ENCODE data around the gene BIRC5. TPM values are rescaled to one million over a fixed set of nuclear protein-coding genes. Genes with fewer than 3 reads are reported as not detected.

Gene BIRC5
- total RNA-seq, 2 donors from 2014 or later = 87.4 to 106 TPM

GRCh38 chr17:78271419-78272170 lies 57.5 kb downstream of the BIRC5 start:
- Mint-ChIP-seq H3K36me3 (no peaks in the 10 kb centered on the region), H3K9me3 (no peaks in the 10 kb centered on the region), H3K27ac (peak overlapping the region; percentile 68 to 82)
- no peak for DNase-seq (ENCODE audit: low spot score in 2 of 2)
- no peak for ATAC-seq

GRCh38 chr17:78272181-78272913 lies 58.3 kb downstream of the BIRC5 start:
- ATAC-seq (peak; percentile 76 to 92), DNase-seq (ENCODE audit: low spot score in 2 of 2) (peak in 1 of 2 donors; percentile 41)
- peak overlapping the region in 1 of 2 donors; percentile 68 for H3K27ac Mint-ChIP-seq
- H3K9me3 Mint-ChIP-seq = no peaks in the 10 kb centered on the region
- H3K36me3 Mint-ChIP-seq = no peaks in the 10 kb centered on the region

- Mint-ChIP-seq H3K9me3 (no peaks in the 10 kb centered on the region), H3K36me3 (no peaks in the 10 kb centered on the region), H3K27ac (peak overlapping the region in 1 of 2 donors; percentile 68)
- DNase-seq (ENCODE audit: low spot score in 2 of 2) = no peak
- ATAC-seq = no peak
Measured at GRCh38 chr17:78272914-78273258, 58.8 kb downstream of the BIRC5 start.

- no peak for ATAC-seq
- no peak for DNase-seq (ENCODE audit: low spot score in 2 of 2)
- Mint-ChIP-seq H3K27ac (no peak overlapping the region), H3K9me3 (no peaks in the 10 kb centered on the region), H3K36me3 (no peaks in the 10 kb centered on the region)
Measured at GRCh38 chr17:78273813-78274212, 59.8 kb downstream of the BIRC5 start.

Other genes starting within 250 kb of the BIRC5 start
- 100 to 1,000 TPM; 165 to 233 TPM for gene TMC6, start 85.5 kb upstream of the BIRC5 start, total RNA-seq
- gene TMC8, start 83.5 kb upstream of the BIRC5 start, total RNA-seq = 100 to 1,000 TPM; 165 to 187 TPM
- not detected for gene C17orf99, start 67.9 kb upstream of the BIRC5 start, total RNA-seq
- 10 to 100 TPM; 84.0 to 92.7 TPM for gene SYNGR2, start 45.7 kb upstream of the BIRC5 start, total RNA-seq
- 100 to 1,000 TPM; 129 to 234 TPM for gene TK1, start 27.2 kb upstream of the BIRC5 start, total RNA-seq
- 10 to 100 TPM; 27.1 to 60.6 TPM for gene AFMID, start 26.9 kb upstream of the BIRC5 start, total RNA-seq
- gene TMEM235, start 17.4 kb downstream of the BIRC5 start, total RNA-seq = not detected
- 100 to 1,000 TPM; 179 to 182 TPM for gene SOCS3, start 145.8 kb downstream of the BIRC5 start, total RNA-seq
- gene PGS1, start 164.4 kb downstream of the BIRC5 start, total RNA-seq = 100 to 1,000 TPM in 1 of 2 donors, 10 to 100 TPM in 1; 63.5 to 122 TPM

Measured in activated naive CD4-positive, alpha-beta T cell treated with anti-CD3 and anti-CD28 coated beads, Interleukin-2, amount 50 U/mL, for 72 hours (primary cell).